GM12891 (cell line): ENCODE measurements around the gene SEMA5A.

ENCODE experiments used
- DNase-seq: peaks from one replicate; pipeline ENCODE4 v3.0.0; 2011; ENCODE audit warnings: low spot score; ENCODE audit not compliant: insufficient read length
- FAIRE-seq: peaks from 2 replicates; lab custom pipeline; 2011; peaks lifted over from hg19 to GRCh38; lab: Jason Lieb, UNC
- PAX5 ChIP-seq: IDR thresholded peaks from 2 replicates; pipeline ENCODE4 v1.6.1; 2011; ENCODE audit warnings: low read length, moderate library complexity, mild to moderate bottlenecking; ENCODE audit not compliant: insufficient read depth, severe bottlenecking
- POLR2A ChIP-seq: IDR thresholded peaks from 2 replicates; pipeline ENCODE4 v1.6.1; 2011; ENCODE audit warnings: low read depth, low read length, control low read depth
- POLR2AphosphoS5 ChIP-seq: IDR thresholded peaks from 2 replicates; pipeline ENCODE4 v1.6.1; 2011; ENCODE audit warnings: low read depth, low read length, control low read depth
- POU2F2 ChIP-seq: IDR thresholded peaks from 2 replicates; pipeline ENCODE4 v1.6.1; 2011; ENCODE audit warnings: low read depth, mild to moderate bottlenecking, control low read depth, low read length, moderate library complexity
- SPI1 ChIP-seq: IDR thresholded peaks from 2 replicates; pipeline ENCODE4 v1.6.1; 2011; ENCODE audit warnings: low read depth, low read length, control low read depth
- TAF1 ChIP-seq: IDR thresholded peaks from 2 replicates; pipeline ENCODE4 v1.6.1; 2011; ENCODE audit warnings: low read depth, low read length, control low read depth

Gene SEMA5A

DNA sequence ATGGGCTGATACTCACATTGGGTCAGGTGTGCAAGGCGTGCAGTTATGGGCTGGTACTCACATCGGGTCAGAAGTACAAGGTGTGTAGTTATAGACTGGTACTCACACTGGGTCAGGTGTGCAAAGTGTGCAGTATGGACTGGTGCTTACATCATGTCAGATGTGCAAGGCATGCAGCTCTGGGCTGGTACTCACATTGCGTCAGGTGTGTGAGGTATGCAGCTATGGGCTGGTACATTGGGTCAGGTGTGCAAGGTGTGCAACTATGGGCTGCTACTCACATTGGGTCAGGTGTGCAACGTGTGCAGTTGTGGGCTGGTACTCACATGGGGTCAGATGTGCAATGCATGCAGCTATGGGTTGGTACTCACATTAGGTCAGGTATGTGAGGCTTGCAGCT lies 213.8 kb downstream of the SEMA5A start:
- FAIRE-seq (no peak), DNase-seq (no peak)
- TF ChIP-seq POLR2A (no peak), PAX5 (no peak), POU2F2 (no peak), TAF1 (no peak), POLR2AphosphoS5 (no peak), SPI1 (no peak)

DNA sequence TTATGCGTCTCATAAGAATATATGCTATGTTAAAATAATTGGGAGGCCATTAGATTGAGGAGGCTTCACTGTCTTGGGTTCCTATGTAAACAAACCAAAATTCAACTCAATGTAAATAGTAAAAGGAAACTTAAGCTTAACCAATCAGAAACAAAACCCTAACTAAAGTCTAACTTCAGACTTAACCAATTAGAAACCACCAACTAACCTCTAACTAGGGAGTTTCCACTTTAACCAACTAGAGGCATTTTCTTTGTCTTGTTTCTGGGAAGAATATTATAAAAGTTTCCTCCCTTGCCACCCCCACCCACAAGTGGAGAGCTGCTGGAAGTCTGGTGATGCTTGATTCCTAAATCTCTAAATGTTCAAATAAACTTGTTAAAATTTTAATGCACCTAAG lies 214.5 kb downstream of the SEMA5A start:
- TF ChIP-seq SPI1 (no peak), TAF1 (no peak), POLR2A (no peak), POLR2AphosphoS5 (no peak), POU2F2 (no peak), PAX5 (no peak)
- DNase-seq = no peak
- FAIRE-seq = no peak

DNA sequence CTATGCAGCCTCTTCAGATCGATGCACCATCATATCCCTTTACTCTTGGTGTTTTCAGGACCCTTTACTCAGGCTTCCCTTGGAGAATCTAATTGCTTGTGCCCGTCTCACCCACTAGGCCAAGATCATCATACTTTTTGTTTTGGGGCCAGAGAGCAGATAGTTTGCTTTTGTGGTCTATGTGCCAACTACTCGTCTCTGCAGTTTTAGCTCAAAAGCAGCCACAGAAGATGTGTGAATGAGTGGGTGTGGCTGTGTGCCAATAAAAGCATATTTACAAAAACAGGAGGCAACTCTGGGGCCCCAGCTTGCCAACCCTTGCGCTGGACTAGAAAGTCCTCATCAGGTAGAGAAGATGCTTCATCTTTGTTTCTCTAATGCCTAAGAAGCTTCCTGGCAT lies 216.8 kb downstream of the SEMA5A start:
- TF ChIP-seq POLR2AphosphoS5 = no peak
- no peak for TF ChIP-seq POU2F2
- TF ChIP-seq POLR2A = no peak
- TF ChIP-seq TAF1 = no peak
- no peak for TF ChIP-seq PAX5
- TF ChIP-seq SPI1 = no peak
- FAIRE-seq (no peak), DNase-seq (no peak)

DNA sequence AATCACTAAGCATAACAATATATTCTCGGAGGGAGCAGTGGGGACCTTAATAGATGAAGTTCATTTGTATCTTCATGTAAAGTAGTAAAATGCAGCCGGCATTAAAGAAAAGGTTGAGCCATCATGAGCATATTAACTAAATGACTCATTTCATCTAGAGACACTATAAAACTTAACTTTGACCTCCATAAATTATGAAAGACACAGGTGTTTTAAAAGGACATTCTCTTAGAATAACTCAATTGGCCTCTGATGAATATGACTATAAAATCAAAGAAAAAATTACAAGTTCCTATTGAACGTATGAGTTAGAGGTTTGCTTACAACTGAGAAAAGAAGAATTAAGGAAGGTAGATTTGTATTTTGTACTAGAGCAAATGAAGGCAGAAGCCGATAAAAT lies 220.3 kb downstream of the SEMA5A start:
- TF ChIP-seq SPI1 (no peak), TAF1 (no peak), POU2F2 (no peak), POLR2A (no peak), PAX5 (no peak), POLR2AphosphoS5 (no peak)
- FAIRE-seq (no peak), DNase-seq (no peak)

DNA sequence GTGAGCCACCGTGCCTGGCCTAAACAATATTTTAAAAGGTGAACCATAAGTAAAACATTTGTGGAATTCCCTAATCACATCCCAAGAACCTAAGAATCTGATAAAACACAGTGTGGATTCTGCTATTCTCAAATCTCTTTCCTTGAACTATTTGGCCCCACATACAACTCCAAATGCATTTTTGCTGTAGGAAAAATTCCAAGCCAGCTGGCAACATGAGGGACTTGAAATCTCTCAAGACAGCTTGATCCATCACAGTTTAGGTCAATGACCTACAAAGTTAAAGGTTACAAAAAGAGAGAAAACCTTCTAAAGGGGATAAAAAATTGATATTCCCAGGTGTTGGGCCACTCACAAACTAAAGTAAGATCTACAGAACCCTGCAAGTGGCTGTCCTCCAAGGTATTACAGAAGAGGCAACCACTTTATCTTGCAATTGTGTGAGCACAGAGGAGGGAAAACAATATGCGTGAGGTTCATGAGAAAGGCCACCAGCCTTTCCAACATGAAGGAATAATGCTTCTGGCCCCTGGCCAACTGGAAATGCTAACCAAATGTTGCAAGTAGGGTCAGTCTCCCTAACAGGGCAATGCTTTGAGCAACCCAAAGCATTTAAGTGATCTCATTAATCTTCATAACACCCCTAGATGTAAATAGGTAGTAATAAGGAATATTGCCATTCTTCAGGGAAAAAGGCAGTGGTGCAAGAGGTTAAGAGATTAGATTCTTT lies 221.4 kb downstream of the SEMA5A start:
- no peak for DNase-seq
- TF ChIP-seq POLR2AphosphoS5 (no peak), POU2F2 (no peak), SPI1 (no peak), POLR2A (no peak), TAF1 (no peak), PAX5 (no peak)
- FAIRE-seq = no peak

DNA sequence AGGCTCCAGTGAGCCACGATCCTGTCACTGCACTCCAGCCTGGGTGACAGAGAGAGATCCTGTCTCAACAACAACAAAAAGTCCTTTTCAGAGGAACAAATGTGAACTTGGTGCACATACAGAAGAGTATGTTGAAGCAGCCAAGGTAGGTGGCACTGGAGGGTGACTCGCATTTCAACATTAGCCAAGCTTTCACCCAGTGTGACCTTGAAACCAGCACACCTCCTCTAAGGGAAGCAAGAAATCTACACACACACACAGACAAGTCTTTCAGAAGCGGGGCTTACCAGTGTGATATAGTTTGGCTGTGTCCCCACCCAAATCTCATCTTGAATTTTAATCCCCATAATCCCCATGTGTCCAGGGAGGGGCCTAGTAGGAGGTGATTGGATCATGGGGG lies 225.2 kb downstream of the SEMA5A start:
- FAIRE-seq (no peak), DNase-seq (no peak)
- no peak for TF ChIP-seq POU2F2
- TF ChIP-seq POLR2AphosphoS5 = no peak
- no peak for TF ChIP-seq POLR2A
- no peak for TF ChIP-seq TAF1
- TF ChIP-seq SPI1 = no peak
- TF ChIP-seq PAX5 = no peak

DNA sequence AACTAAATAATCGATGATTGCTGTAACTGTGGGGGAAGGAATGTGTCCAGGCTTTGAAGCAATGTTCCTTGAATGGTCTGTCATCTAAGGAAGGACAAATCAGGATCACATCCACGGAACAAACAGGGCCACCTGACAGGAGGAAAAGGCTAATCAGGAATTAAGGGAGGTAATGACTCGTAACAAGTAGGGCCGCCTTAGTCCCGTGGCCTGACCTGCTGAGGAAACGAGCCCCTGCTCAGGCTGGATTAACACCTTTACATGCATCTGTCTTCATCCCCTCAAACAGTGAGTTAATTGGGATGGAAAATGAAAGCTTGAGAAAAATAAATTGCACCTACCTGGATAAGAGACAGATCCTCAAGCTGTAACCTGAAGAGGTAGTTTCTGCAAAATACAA lies 227.8 kb downstream of the SEMA5A start:
- FAIRE-seq (no peak), DNase-seq (no peak)
- no peak for TF ChIP-seq POU2F2

DNA sequence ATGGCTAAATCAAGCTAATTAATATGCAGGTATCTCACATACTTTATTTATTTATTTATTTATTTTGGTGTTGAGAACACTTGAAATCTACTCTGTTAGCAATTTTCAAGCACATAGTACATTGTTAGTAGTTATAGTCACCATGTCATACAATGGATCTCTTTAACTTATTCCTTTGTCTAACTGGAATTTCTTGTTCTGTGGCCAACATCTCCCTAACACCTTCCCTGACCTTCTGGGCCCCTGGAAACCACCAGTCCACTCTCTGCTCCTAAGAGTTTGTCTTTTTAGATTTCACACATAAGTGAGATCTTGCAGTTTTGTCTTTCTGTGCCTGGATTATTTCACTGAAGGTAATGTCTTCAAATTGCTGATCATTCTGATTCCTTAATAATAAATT lies 229.1 kb downstream of the SEMA5A start:
- FAIRE-seq (no peak), DNase-seq (no peak)
- TF ChIP-seq TAF1 (no peak), PAX5 (no peak), SPI1 (no peak), POU2F2 (no peak), POLR2A (no peak), POLR2AphosphoS5 (no peak)

DNA sequence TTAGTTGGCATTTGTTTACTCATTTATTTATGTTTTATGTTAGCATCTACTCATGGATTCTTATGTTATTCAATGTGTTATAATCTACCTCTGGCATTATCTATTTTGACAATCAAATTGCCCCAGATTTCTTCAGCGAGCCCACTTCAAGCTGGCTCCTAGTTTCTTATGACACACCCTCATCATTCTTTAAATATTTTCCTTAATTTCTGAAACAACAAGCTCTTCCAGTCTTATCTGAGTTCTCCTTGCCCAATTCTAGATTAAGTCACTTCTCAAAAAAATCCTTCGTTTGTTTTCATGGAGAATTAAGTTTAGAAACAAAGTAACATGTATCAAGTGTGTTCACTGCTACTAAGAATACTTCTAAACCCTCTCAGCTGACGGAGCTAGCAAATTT lies 229.8 kb downstream of the SEMA5A start:
- FAIRE-seq (no peak), DNase-seq (no peak)
- TF ChIP-seq TAF1 (no peak), POLR2A (no peak), PAX5 (no peak), POLR2AphosphoS5 (no peak), POU2F2 (no peak), SPI1 (no peak)

DNA sequence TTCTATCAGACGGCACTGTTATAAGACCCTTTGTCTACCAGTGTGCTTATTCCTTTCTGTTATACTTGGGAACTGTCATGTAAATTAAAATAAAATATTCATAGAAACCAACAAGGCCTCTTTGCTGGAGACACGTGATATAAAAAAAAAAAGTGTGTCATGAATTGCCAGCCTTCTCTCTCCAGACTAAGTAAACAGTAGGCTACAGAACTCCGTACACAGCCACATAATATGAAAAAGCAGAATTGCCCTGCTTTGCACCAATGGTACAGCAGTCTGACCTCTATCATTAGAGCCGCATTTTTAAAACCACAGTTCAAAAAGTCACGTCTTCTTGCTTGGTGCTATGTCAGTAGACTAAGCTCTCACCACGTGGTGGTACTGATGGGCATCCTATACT lies 231.3 kb downstream of the SEMA5A start:
- TF ChIP-seq POLR2AphosphoS5 (no peak), TAF1 (no peak), POLR2A (no peak), PAX5 (no peak), POU2F2 (no peak), SPI1 (no peak)
- DNase-seq (no peak), FAIRE-seq (no peak)

DNA sequence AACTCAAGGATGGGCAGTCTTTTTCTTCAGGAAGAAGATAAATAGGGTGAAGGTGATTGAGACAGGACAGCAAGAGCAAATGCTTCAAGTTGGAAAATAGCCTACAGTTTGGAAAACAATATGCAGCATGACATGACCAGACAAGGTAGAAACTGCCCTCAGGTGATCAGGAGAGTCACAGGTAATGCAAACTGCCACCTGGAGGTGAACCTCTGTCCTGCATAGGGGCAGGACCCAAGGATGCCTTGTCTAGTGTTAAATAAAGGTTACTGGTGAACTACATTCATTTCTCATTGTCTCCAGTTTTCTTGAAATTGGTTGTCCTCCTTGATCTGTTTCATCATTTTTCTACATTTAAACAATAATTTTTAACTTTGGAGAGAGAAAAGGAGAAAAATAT lies 232.1 kb downstream of the SEMA5A start:
- FAIRE-seq = no peak
- no peak for DNase-seq
- TF ChIP-seq SPI1 (no peak), POU2F2 (no peak), POLR2A (no peak), POLR2AphosphoS5 (no peak), TAF1 (no peak), PAX5 (no peak)
